ENCODE measurements around the gene KLF13. TPM values are rescaled to one million over a fixed set of nuclear protein-coding genes. Genes with fewer than 3 reads are reported as not detected.

KLF13 gene
- total RNA-seq, 1 experiment from 2014 or later: 60.1 TPM

DNA sequence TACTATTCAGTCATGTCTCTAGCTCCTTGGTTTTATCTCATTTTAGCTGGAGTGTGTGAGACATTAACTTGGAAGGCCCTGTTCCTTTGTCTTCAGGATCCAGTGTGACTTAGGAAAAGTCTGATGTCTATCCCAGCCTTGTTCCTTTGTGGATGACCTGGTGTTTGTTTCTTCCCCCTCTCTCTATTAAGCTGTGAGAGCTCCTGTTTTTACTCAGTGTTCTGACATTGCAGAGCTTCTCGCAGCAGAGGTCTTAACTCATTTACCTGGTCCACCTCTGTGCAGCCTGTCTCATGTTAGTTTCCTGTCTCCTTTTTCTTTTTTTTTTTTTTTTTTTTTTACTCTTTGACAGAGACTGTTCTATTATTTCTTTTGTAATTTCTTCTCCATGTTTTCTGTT, 43.1 kb downstream of the KLF13 start:
- 0 out of 4 replicates have a peak, but pooled peaks cover 0 to 3% of the 10 kb centered on the region in 2 experiments for H3K9me3 ChIP-seq (ENCODE audit: control insufficient read depth in 1 of 2, insufficient read depth in 1 of 2, low read depth in 1 of 2, low read length in 2 of 2)
- H3K27me3 ChIP-seq (ENCODE audit: insufficient read depth, low read length): no peaks in the 10 kb centered on the region
- ChIA-PET CTCF (no interaction called here), RAD21 (ENCODE audit: low non-redundant PET in 1 of 2, low total read pairs in 2 of 2, uncharacterized antibody in 2 of 2, unreplicated experiment in 2 of 2) (no interaction called here), POLR2A (no interaction called here)
- H3K9ac ChIP-seq (ENCODE audit: low read length): no peak overlapping the region
- TF ChIP-seq ZFX (IDR thresholded peaks at IDR 0.05) (no peak), SP1 (IDR thresholded peaks at IDR 0.05; ENCODE audit: low read depth) (no peak), ELF1 (IDR thresholded peaks at IDR 0.05; ENCODE audit: borderline replicate concordance, low read depth) (no peak), YY1 (IDR thresholded peaks at IDR 0.05; ENCODE audit: extremely low read depth, insufficient replicate concordance, low read depth, low read length) (no peak), EZH2 (IDR thresholded peaks at IDR 0.05) (no peak)
- TF ChIP-seq, protein P1, sequence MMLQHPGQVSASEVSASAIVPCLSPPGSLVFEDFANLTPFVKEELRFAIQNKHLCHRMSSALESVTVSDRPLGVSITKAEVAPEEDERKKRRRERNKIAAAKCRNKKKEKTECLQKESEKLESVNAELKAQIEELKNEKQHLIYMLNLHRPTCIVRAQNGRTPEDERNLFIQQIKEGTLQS (IDR thresholded peaks at IDR 0.05): no peak
- TF ChIP-seq, protein P2, sequence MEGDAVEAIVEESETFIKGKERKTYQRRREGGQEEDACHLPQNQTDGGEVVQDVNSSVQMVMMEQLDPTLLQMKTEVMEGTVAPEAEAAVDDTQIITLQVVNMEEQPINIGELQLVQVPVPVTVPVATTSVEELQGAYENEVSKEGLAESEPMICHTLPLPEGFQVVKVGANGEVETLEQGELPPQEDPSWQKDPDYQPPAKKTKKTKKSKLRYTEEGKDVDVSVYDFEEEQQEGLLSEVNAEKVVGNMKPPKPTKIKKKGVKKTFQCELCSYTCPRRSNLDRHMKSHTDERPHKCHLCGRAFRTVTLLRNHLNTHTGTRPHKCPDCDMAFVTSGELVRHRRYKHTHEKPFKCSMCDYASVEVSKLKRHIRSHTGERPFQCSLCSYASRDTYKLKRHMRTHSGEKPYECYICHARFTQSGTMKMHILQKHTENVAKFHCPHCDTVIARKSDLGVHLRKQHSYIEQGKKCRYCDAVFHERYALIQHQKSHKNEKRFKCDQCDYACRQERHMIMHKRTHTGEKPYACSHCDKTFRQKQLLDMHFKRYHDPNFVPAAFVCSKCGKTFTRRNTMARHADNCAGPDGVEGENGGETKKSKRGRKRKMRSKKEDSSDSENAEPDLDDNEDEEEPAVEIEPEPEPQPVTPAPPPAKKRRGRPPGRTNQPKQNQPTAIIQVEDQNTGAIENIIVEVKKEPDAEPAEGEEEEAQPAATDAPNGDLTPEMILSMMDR (IDR thresholded peaks at IDR 0.05 in 2 of 3, conservative IDR thresholded peaks at IDR 0.05 in 1 of 3; ENCODE audit: borderline replicate concordance in 1 of 3, insufficient read depth in 1 of 3, low read depth in 2 of 3, low read length in 2 of 3): no peak
- DNase-seq (ENCODE audit: low read depth, low spot score) (no peak), ATAC-seq (no peak)
- H3K4me2 ChIP-seq (ENCODE audit: low read length): no peak overlapping the region
- peaks cover 18% of the 10 kb centered on the region; the same call in 1 of the 2 replicates for H3K79me2 ChIP-seq (ENCODE audit: insufficient read depth, low read length)
- H2AFZ ChIP-seq (ENCODE audit: low read depth, low read length, poor library complexity, severe bottlenecking): no peak overlapping the region
- BruUV-seq (replicated peaks): no TSS peak
- no peaks in the 10 kb centered on the region for H4K20me1 ChIP-seq (ENCODE audit: insufficient read depth)
- peaks cover 3 to 7% of the 10 kb centered on the region in 2 experiments; a peak in 2 of 4 replicates for H3K4me1 ChIP-seq (ENCODE audit: control insufficient read depth in 1 of 2, insufficient read depth in 2 of 2, low read length in 2 of 2)
- no peak overlapping the region for H3K4me3 ChIP-seq (replicated peaks in 1 of 2; ENCODE audit: low read depth in 1 of 2, low read length in 2 of 2)
- H3K9me2 ChIP-seq (ENCODE audit: insufficient read depth): no peaks in the 10 kb centered on the region
- intact Hi-C loops (cut with micrococcal nuclease): loop anchor here (10.0 kb wide), 1 partner anchor 115 kb away; no protein-coding TSS in a partner anchor
- no peak overlapping the region for H3K27ac ChIP-seq (ENCODE audit: low read depth, low read length)
- H3K36me3 ChIP-seq (ENCODE audit: control insufficient read depth in 1 of 2, insufficient read depth in 2 of 2, low read length in 2 of 2): no peaks in the 10 kb centered on the region; a peak in 1 of 4 replicates

Measured in HCT116 (cell line).